ENCODE data around the gene JUN. TPM values are rescaled to one million over a fixed set of nuclear protein-coding genes. Genes with fewer than 3 reads are reported as not detected.

The JUN gene
- polyA plus RNA-seq, 1 donor (not counting 4 experiments of a cell fraction or from before 2014, with no cell fraction given), result 70.1 TPM

- no peaks in the 10 kb centered on the region for H3K36me3 ChIP-seq (ENCODE audit: control insufficient read depth in 2 of 2, extremely low read depth in 1 of 2, insufficient read depth in 2 of 2, low read length in 2 of 2)
- H3K4me2 ChIP-seq (ENCODE audit: control insufficient read depth, extremely low read depth, insufficient read depth, low read depth, low read length), result no peak overlapping the region
- H3K9me1 ChIP-seq (ENCODE audit: control insufficient read depth, extremely low read depth, insufficient read depth, low read length), result no peaks in the 10 kb centered on the region
- no peaks in the 10 kb centered on the region for H3K27me3 ChIP-seq (ENCODE audit: control insufficient read depth, extremely low read depth, insufficient read depth, low read length)
- peaks cover 2% of the 10 kb centered on the region for H3K9me3 ChIP-seq (ENCODE audit: control insufficient read depth, low read depth, low read length)
- TF ChIP-seq CTCF (optimal IDR thresholded peaks at IDR 0.05 in 1 of 3, IDR thresholded peaks at IDR 0.05 in 1 of 3, conservative IDR thresholded peaks at IDR 0.05 in 1 of 3; ENCODE audit: extremely low read depth in 1 of 3, insufficient read depth in 2 of 3, low read length in 3 of 3) (no peak), EZH2 (IDR thresholded peaks at IDR 0.05; ENCODE audit: low read length) (no peak)
- peaks cover 24% of the 10 kb centered on the region for H3K4me1 ChIP-seq (ENCODE audit: control insufficient read depth, extremely low read depth, insufficient read depth, low read length)
- dilution Hi-C loops (cut with MboI; ENCODE audit: extremely low pct_ligation_motif_present, low sequenced_read_pairs), result no loop called here
- H2AFZ ChIP-seq (ENCODE audit: control insufficient read depth, low read length), result no peak overlapping the region
- H3K27ac ChIP-seq (ENCODE audit: control insufficient read depth, insufficient read depth, low read length), result no peak overlapping the region
- no peaks in the 10 kb centered on the region for H4K20me1 ChIP-seq (ENCODE audit: control insufficient read depth, extremely low read depth, insufficient read depth, low read length)
- H3K79me2 ChIP-seq (ENCODE audit: control insufficient read depth, insufficient read depth, low read length), result no peaks in the 10 kb centered on the region
- no peak for DNase-seq (ENCODE audit: low read depth, low spot score)
- H3K9ac ChIP-seq (ENCODE audit: control insufficient read depth, extremely low read depth, insufficient read depth, low read length), result no peak overlapping the region
- no peak for FAIRE-seq
- no peak overlapping the region for H3K4me3 ChIP-seq (ENCODE audit: control insufficient read depth in 2 of 3, extremely low read depth in 1 of 3, insufficient read depth in 2 of 3, low read depth in 1 of 3, low read length in 3 of 3)
Measured at GRCh38 chr1:58789996-58790660, 6.3 kb upstream of the JUN start.

- peak overlapping the region; percentile 1 for H3K4me2 ChIP-seq (ENCODE audit: control insufficient read depth, extremely low read depth, insufficient read depth, low read depth, low read length)
- no peaks in the 10 kb centered on the region for H4K20me1 ChIP-seq (ENCODE audit: control insufficient read depth, extremely low read depth, insufficient read depth, low read length)
- H3K4me3 ChIP-seq (ENCODE audit: control insufficient read depth in 2 of 3, extremely low read depth in 1 of 3, insufficient read depth in 2 of 3, low read depth in 1 of 3, low read length in 3 of 3), result no peak overlapping the region
- H3K36me3 ChIP-seq (ENCODE audit: control insufficient read depth in 2 of 2, extremely low read depth in 1 of 2, insufficient read depth in 2 of 2, low read length in 2 of 2), result no peaks in the 10 kb centered on the region
- no peak for TF ChIP-seq CTCF (optimal IDR thresholded peaks at IDR 0.05 in 1 of 3, IDR thresholded peaks at IDR 0.05 in 1 of 3, conservative IDR thresholded peaks at IDR 0.05 in 1 of 3; ENCODE audit: extremely low read depth in 1 of 3, insufficient read depth in 2 of 3, low read length in 3 of 3)
- no peak for TF ChIP-seq EZH2 (IDR thresholded peaks at IDR 0.05; ENCODE audit: low read length)
- H3K9me3 ChIP-seq (ENCODE audit: control insufficient read depth, low read depth, low read length), result peaks cover 2% of the 10 kb centered on the region
- no peaks in the 10 kb centered on the region for H3K79me2 ChIP-seq (ENCODE audit: control insufficient read depth, insufficient read depth, low read length)
- no peak overlapping the region for H3K27ac ChIP-seq (ENCODE audit: control insufficient read depth, insufficient read depth, low read length)
- FAIRE-seq (peak; percentile 29), DNase-seq (ENCODE audit: low read depth, low spot score) (no peak)
- dilution Hi-C loops (cut with MboI; ENCODE audit: extremely low pct_ligation_motif_present, low sequenced_read_pairs), result no loop called here
- H3K27me3 ChIP-seq (ENCODE audit: control insufficient read depth, extremely low read depth, insufficient read depth, low read length), result no peaks in the 10 kb centered on the region
- H3K9me1 ChIP-seq (ENCODE audit: control insufficient read depth, extremely low read depth, insufficient read depth, low read length), result no peaks in the 10 kb centered on the region
- no peak overlapping the region for H3K9ac ChIP-seq (ENCODE audit: control insufficient read depth, extremely low read depth, insufficient read depth, low read length)
- H3K4me1 ChIP-seq (ENCODE audit: control insufficient read depth, extremely low read depth, insufficient read depth, low read length), result peaks cover 17% of the 10 kb centered on the region
- peak overlapping the region; percentile 61 for H2AFZ ChIP-seq (ENCODE audit: control insufficient read depth, low read length)
Measured at GRCh38 chr1:58789322-58789856, 5.5 kb upstream of the JUN start.
